H1 (cell line): ENCODE measurements around the gene ASAP2. TPM values are rescaled to one million over a fixed set of nuclear protein-coding genes. Genes with fewer than 3 reads are reported as not detected.
A peak's percentile ranks its signal among the peaks of the same experiment; 100 is the strongest.

ENCODE experiments used
- CTCF ChIA-PET: fragments of 300-600 bp; sonication (Branson Sonifier 250); formaldehyde crosslinking; loops from one replicate; lab custom pipeline; 2021; ENCODE audit not compliant: partially characterized antibody; lab: Charles Lee
- POLR2A ChIA-PET: fragments of 300-600 bp; sonication (Branson Sonifier 250); formaldehyde crosslinking; loops from one replicate; lab custom pipeline; 2021; ENCODE audit warnings: inconsistent platforms; ENCODE audit not compliant: partially characterized antibody; lab: Charles Lee
- DNase-seq, 2 experiments: peaks; one replicate each; pipeline versions ENCODE4 v3.0.0 to v3.0.0-alpha.2; 2010 to 2022; ENCODE audit warnings: low spot score in 2 of 2, low read depth in 1 of 2, mixed read lengths in 1 of 2
- FAIRE-seq: peaks from 2 replicates; lab custom pipeline; 2011; peaks lifted over from hg19 to GRCh38; lab: Jason Lieb, UNC
- H2AFZ ChIP-seq: 2 replicates; pipeline ENCODE4 v1.8.1; 2012; ENCODE audit warnings: low read length, inconsistent platforms
- H2AK5ac ChIP-seq: 2 replicates; pipeline ENCODE4 v1.6.1; 2013; ENCODE audit warnings: low read depth, low read length
- H2BK120ac ChIP-seq: replicated peaks from 2 replicates; pipeline ENCODE3; 2013; ENCODE audit warnings: low read depth, low read length, inconsistent platforms
- H2BK12ac ChIP-seq: 2 replicates; pipeline ENCODE4 v1.6.1; 2013; ENCODE audit warnings: low read depth, low read length
- H2BK15ac ChIP-seq: 2 replicates; pipeline ENCODE4 v1.6.1; 2013; ENCODE audit warnings: low read length
- H2BK20ac ChIP-seq: 2 replicates; pipeline ENCODE4 v1.6.1; 2013; ENCODE audit warnings: low read length
- H2BK5ac ChIP-seq: 2 replicates; pipeline ENCODE4 v1.6.1; 2013; ENCODE audit warnings: low read depth, low read length
- H3K14ac ChIP-seq: 2 replicates; pipeline ENCODE4 v1.6.1; 2013; ENCODE audit warnings: inconsistent platforms; ENCODE audit not compliant: insufficient read length
- H3K18ac ChIP-seq: 2 replicates; pipeline ENCODE4 v1.6.1; 2013; ENCODE audit warnings: low read length; ENCODE audit errors: extremely low read depth
- H3K23ac ChIP-seq: 2 replicates; pipeline ENCODE4 v1.6.1; 2013; ENCODE audit warnings: inconsistent platforms; ENCODE audit not compliant: insufficient read length
- H3K23me2 ChIP-seq: 2 replicates; pipeline ENCODE4 v1.6.1; 2013; ENCODE audit warnings: low read depth, low read length
- H3K27ac ChIP-seq: 2 replicates; pipeline ENCODE4 v1.6.1; 2011; ENCODE audit warnings: low read depth, low read length, inconsistent platforms
- H3K27me3 ChIP-seq, 4 experiments: replicated peaks in 1 of 4; 1 replicate in 1 of 4; 2 replicates in 3 of 4; pipeline versions ENCODE4 v1.6.1 to v1.8.1; 2011 to 2013; ENCODE audit warnings: low read length in 3 of 4, mild to moderate bottlenecking in 3 of 4, inconsistent platforms in 2 of 4, mixed read lengths in 2 of 4, moderate library complexity in 1 of 4; ENCODE audit not compliant: control insufficient read depth in 3 of 4, insufficient read depth in 3 of 4; ENCODE audit errors: extremely low read depth in 1 of 4
- H3K36me3 ChIP-seq, 4 experiments: 2 replicates each; pipeline versions ENCODE4 v1.6.1 to v1.8.1; 2011 to 2013; ENCODE audit warnings: mild to moderate bottlenecking in 4 of 4, low read length in 3 of 4, moderate library complexity in 2 of 4, control low read depth in 1 of 4, inconsistent platforms in 1 of 4; ENCODE audit not compliant: insufficient read depth in 4 of 4, control insufficient read depth in 2 of 4
- H3K4ac ChIP-seq: replicated peaks from 2 replicates; pipeline ENCODE3; 2013; ENCODE audit warnings: low read length, low read depth, mixed read lengths, inconsistent platforms; ENCODE audit not compliant: insufficient read length
- H3K4me1 ChIP-seq, 4 experiments: replicated peaks in 1 of 4; 1 replicate in 1 of 4; 2 replicates in 3 of 4; pipeline versions ENCODE4 v1.6.1 to v1.8.1; 2011 to 2013; ENCODE audit warnings: low read length in 3 of 4, inconsistent platforms in 2 of 4, mixed read lengths in 1 of 4; ENCODE audit not compliant: insufficient read depth in 4 of 4, control insufficient read depth in 3 of 4
- H3K4me2 ChIP-seq, 2 experiments: 2 replicates each; pipeline versions ENCODE4 v1.6.1 to v1.8.1; 2011 to 2013; ENCODE audit warnings: low read depth in 2 of 2, low read length in 2 of 2, control low read depth in 1 of 2, inconsistent platforms in 1 of 2, mild to moderate bottlenecking in 1 of 2; ENCODE audit not compliant: insufficient read depth in 1 of 2
- H3K4me3 ChIP-seq, 4 experiments: fragments of 200-600, 300-600 bp in 1 of 4; sonication (generic), shearing (Covaris generic), sonication (Bioruptor Twin) in 1 of 4; 2 replicates each; pipeline versions ENCODE4 v1.5.1 to v1.8.1; 2011 to 2016; ENCODE audit warnings: low read length in 4 of 4, low read depth in 3 of 4, control low read depth in 2 of 4, inconsistent platforms in 2 of 4, mild to moderate bottlenecking in 2 of 4, mixed read lengths in 1 of 4, moderate library complexity in 1 of 4; ENCODE audit not compliant: insufficient read depth in 2 of 4; ENCODE audit errors: extremely low read depth in 1 of 4
- H3K56ac ChIP-seq: replicated peaks from 2 replicates; pipeline ENCODE3; 2013; ENCODE audit warnings: low read depth, mild to moderate bottlenecking, mixed read lengths, low read length, inconsistent platforms; ENCODE audit not compliant: insufficient read length
- H3K79me1 ChIP-seq: 2 replicates; pipeline ENCODE4 v1.6.1; 2013; ENCODE audit warnings: low read depth, low read length, control low read depth
- H3K79me2 ChIP-seq, 2 experiments: 2 replicates each; pipeline versions ENCODE4 v1.6.1 to v1.8.1; 2012 to 2013; ENCODE audit warnings: low read length in 2 of 2, mild to moderate bottlenecking in 2 of 2, inconsistent platforms in 1 of 2; ENCODE audit not compliant: insufficient read depth in 2 of 2, control insufficient read depth in 1 of 2
- H3K9ac ChIP-seq, 4 experiments: replicated peaks in 1 of 4; 1 replicate in 1 of 4; 2 replicates in 3 of 4; pipeline versions ENCODE4 v1.6.1 to v1.8.1; 2011 to 2013; ENCODE audit warnings: low read depth in 3 of 4, low read length in 3 of 4, control low read depth in 2 of 4, mild to moderate bottlenecking in 2 of 4, moderate library complexity in 2 of 4, inconsistent platforms in 1 of 4; ENCODE audit errors: extremely low read depth in 1 of 4
- H3K9me3 ChIP-seq, 2 experiments: 2 replicates each; pipeline versions ENCODE4 v1.6.1 to v1.8.1; 2012 to 2013; ENCODE audit warnings: mild to moderate bottlenecking in 2 of 2, moderate library complexity in 2 of 2, control low read depth in 1 of 2, inconsistent platforms in 1 of 2, low read depth in 1 of 2, low read length in 1 of 2, mixed read lengths in 1 of 2; ENCODE audit not compliant: insufficient read depth in 2 of 2
- H4K20me1 ChIP-seq, 2 experiments: replicated peaks in 1 of 2; 2 replicates each; pipeline versions ENCODE3 to v1.8.1; 2011 to 2013; ENCODE audit warnings: inconsistent platforms in 2 of 2, low read length in 2 of 2, mild to moderate bottlenecking in 1 of 2; ENCODE audit not compliant: insufficient read depth in 2 of 2, control insufficient read depth in 1 of 2
- H4K5ac ChIP-seq: 2 replicates; pipeline ENCODE4 v1.6.1; 2013; ENCODE audit warnings: low read length, low read depth, mixed read lengths, inconsistent platforms; ENCODE audit not compliant: insufficient read length
- H4K8ac ChIP-seq: 2 replicates; pipeline ENCODE4 v1.8.0; 2013; ENCODE audit warnings: mild to moderate bottlenecking, moderate library complexity, low read length, inconsistent platforms; ENCODE audit not compliant: insufficient read depth; ENCODE audit errors: extremely low read depth
- H4K91ac ChIP-seq: replicated peaks from 2 replicates; pipeline ENCODE3; 2013; ENCODE audit warnings: low read length, mixed read lengths, inconsistent platforms; ENCODE audit not compliant: insufficient read length
- BACH1 ChIP-seq: IDR thresholded peaks from 2 replicates; pipeline ENCODE4 v1.6.1; 2012; ENCODE audit warnings: low read length, improper control_type of control experiment
- HDAC2 ChIP-seq, 2 experiments: fragments of 300-600 bp in 1 of 2; sonication (generic) in 1 of 2; IDR thresholded peaks; 2 replicates each; pipeline ENCODE4 v1.6.1; 2011 to 2012; ENCODE audit warnings: low read depth in 2 of 2, low read length in 2 of 2, mild to moderate bottlenecking in 2 of 2, moderate library complexity in 2 of 2, borderline replicate concordance in 1 of 2, inconsistent platforms in 1 of 2
- NANOG ChIP-seq: IDR thresholded peaks from 2 replicates; pipeline ENCODE4 v1.6.1; 2011; ENCODE audit warnings: low read length, low read depth, mild to moderate bottlenecking, inconsistent platforms; ENCODE audit not compliant: insufficient read depth, poor library complexity, severe bottlenecking
- RXRA ChIP-seq: IDR thresholded peaks from 2 replicates; pipeline ENCODE4 v1.6.1; 2011; ENCODE audit warnings: low read depth, mild to moderate bottlenecking, low read length, moderate library complexity; ENCODE audit not compliant: insufficient read depth
- SIN3A ChIP-seq, 2 experiments: IDR thresholded peaks in 1 of 2; conservative IDR thresholded peaks in 1 of 2; 2 replicates each; pipeline ENCODE4 v1.6.1; 2011 to 2012; ENCODE audit warnings: low read length in 2 of 2, improper control_type of control experiment in 1 of 2, low read depth in 1 of 2, mild to moderate bottlenecking in 1 of 2
- SP1 ChIP-seq: IDR thresholded peaks from 2 replicates; pipeline ENCODE4 v1.6.1; 2011; ENCODE audit warnings: low read depth, low read length
- TAF1 ChIP-seq: IDR thresholded peaks from 2 replicates; pipeline ENCODE4 v1.6.1; 2011; ENCODE audit warnings: mild to moderate bottlenecking, low read depth, low read length
- TCF12 ChIP-seq: IDR thresholded peaks from 2 replicates; pipeline ENCODE4 v1.6.1; 2011; ENCODE audit warnings: low read depth, mild to moderate bottlenecking, low read length
- WGBS, 2 experiments: shearing (Covaris generic) in 1 of 2; methylation state at CpG; one replicate each; pipeline versions ENCODE4 v1.1.6 to v1.1.7; 2013 to 2015; ENCODE audit warnings: low lambda C conversion rate in 2 of 2, mixed read lengths in 2 of 2, inconsistent platforms in 1 of 2, low coverage in 1 of 2, missing lambda C conversion rate in 1 of 2; ENCODE audit not compliant: insufficient replicate concordance in 2 of 2, insufficient coverage in 1 of 2, insufficient read length in 1 of 2; ENCODE audit errors: extremely low coverage in 1 of 2, missing lambda C conversion rate in 1 of 2; 5-methylcytosine and 5-hydroxymethylcytosine counted together
- polyA plus RNA-seq, 7 experiments: library from polyadenylated mRNA; depleted of rRNA in 3 of 7; stranded (reverse) in 5 of 7; unstranded in 2 of 7; fragments of >200 nt in 5 of 7; fragments of 200-250 nt in 2 of 7; gene quantifications; 1 replicate in 5 of 7; 2 replicates in 1 of 7; 4 replicates in 1 of 7; pipeline versions ENCODE4 v1.2.1 to v1.2.3, GENCODE V29; 2011 to 2013; ENCODE audit warnings: missing spikeins in 2 of 7, mixed read lengths in 2 of 7
- total RNA-seq: library from RNA; stranded (reverse); fragmentation: NEBNext Ultra II Directional; extraction: Animal tissue kit (Norgen Biotek cat#: 25700); gene quantifications from 2 replicates; pipeline ENCODE4 v1.2.1, GENCODE V29; 2021

The ASAP2 gene
- total and polyA plus RNA-seq, 2 of the 8 experiments (the other 6 are each of a cell fraction or from before 2014, with no cell fraction given) = 10.2 to 18.7 TPM

GRCh38 chr2:9217838-9218770 is 11.5 kb downstream of the ASAP2 start:
- POLR2A ChIA-PET = interaction anchor here (0.7 to 1.6 kb wide), 2 partner anchors 10 to 11 kb away, joined by 4 to 8 read pairs; partner anchors contain the start of gene ASAP2
- Histone ChIP-seq H3K23me2 (no peaks in the 10 kb centered on the region), H3K27ac (no peak overlapping the region), H2AFZ (no peak overlapping the region), H3K14ac (no peak overlapping the region), H3K23ac (no peak overlapping the region), H4K20me1 (peaks cover 24 to 26% of the 10 kb centered on the region in 2 experiments), H2BK5ac (no peak overlapping the region), H3K4ac (no peak overlapping the region), H3K4me2 (peak overlapping the region in 1 of 2 experiments; percentile 40; a peak in 1 of 4 replicates), H2BK15ac (no peak overlapping the region), H2BK12ac (no peak overlapping the region), H3K56ac (no peak overlapping the region), H4K5ac (no peak overlapping the region), H4K91ac (no peak overlapping the region), H2BK20ac (no peak overlapping the region), H3K9me3 (no peaks in the 10 kb centered on the region), H4K8ac (no peak overlapping the region), H2AK5ac (no peak overlapping the region; the same call in 1 of the 2 replicates), H3K4me1 (peaks cover 0 to 9% (median 4%) of the 10 kb centered on the region in 4 experiments; a peak in 4 of 7 replicates), H2BK120ac (no peak overlapping the region), H3K18ac (no peak overlapping the region), H3K79me2 (peaks cover 0 to 51% of the 10 kb centered on the region in 2 experiments; a peak in 3 of 4 replicates), H3K4me3 (no peak overlapping the region), H3K36me3 (no peaks in the 10 kb centered on the region), H3K27me3 (peaks cover 0 to 13% (median 10%) of the 10 kb centered on the region in 4 experiments; a peak in 5 of 7 replicates), H3K79me1 (peaks cover 13% of the 10 kb centered on the region), H3K9ac (no peak overlapping the region)
- FAIRE-seq (no peak), DNase-seq (peak in 1 of 2 experiments; percentile 47)
- WGBS, 2 experiments = 85% methylated on average over 7 of the region's 7 CpGs; no CpG with 5 or more reads in 1 of the 2 experiments
- TF ChIP-seq BACH1 (no peak), RXRA (0 out of 2 replicates have a peak, but pooled peaks have one; percentile 5), SP1 (0 out of 2 replicates have a peak, but pooled peaks have one; percentile 18), TAF1 (no peak), HDAC2 (IDR thresholded peaks at IDR 0.05; ENCODE audit: borderline replicate concordance in 1 of 2, low read depth in 2 of 2, low read length in 2 of 2) (0 out of 4 replicates have a peak, but pooled peaks of 1 of the 2 experiments have one; percentile 44), NANOG (peak; percentile 93), SIN3A (conservative IDR thresholded peaks at IDR 0.05 in 1 of 2, IDR thresholded peaks at IDR 0.05 in 1 of 2; ENCODE audit: low read depth in 1 of 2, low read length in 2 of 2) (no peak), TCF12 (0 out of 2 replicates have a peak, but pooled peaks have one; percentile 61)
- CTCF ChIA-PET = interaction anchor here (0.7 to 1.5 kb wide), 6 partner anchors 13 to 153 kb away, joined by 3 to 5 read pairs (median 4); no protein-coding TSS in a partner anchor
